HepG2 (cell line): ENCODE data around the gene CELF2. TPM values are rescaled to one million over a fixed set of nuclear protein-coding genes. Genes with fewer than 3 reads are reported as not detected.

Experiments used
- ATAC-seq: fragments of 200-7000 bp; cut with Tn5 transposase; 3 replicates; pipeline ENCODE4 v1.9.1; 2020; ENCODE audit warnings: mild to moderate bottlenecking, moderate library complexity
- BruUV-seq: library from RNA; stranded (reverse); fragments of 400-500 nt; replicated peaks from 2 replicates; lab custom pipeline; 2021; lab: Mats Ljungman, UMichigan
- CTCF ChIA-PET: fragments of 300-600 bp; formaldehyde crosslinking; extraction: SDS; loops from one replicate; lab custom pipeline; 2021; ENCODE audit warnings: low total read pairs, inconsistent platforms, low intra/inter-chr PET ratio; lab: Yijun Ruan, JAX
- POLR2A ChIA-PET: fragments of 350-600 bp; sonication (Branson Sonifier 250); formaldehyde crosslinking; loops from one replicate; lab custom pipeline; 2020; ENCODE audit warnings: antibody characterized with exemption, inconsistent platforms; lab: Yijun Ruan, JAX
- DNase-seq: peaks from one replicate; pipeline ENCODE4 v3.0.0-alpha.2; 2015; ENCODE audit warnings: low spot score
- FAIRE-seq: peaks from 3 replicates; lab custom pipeline; 2011; peaks lifted over from hg19 to GRCh38; lab: Jason Lieb, UNC
- H2AFZ ChIP-seq: one replicate; pipeline ENCODE4 v1.6.1; 2011; ENCODE audit warnings: low read length, inconsistent platforms
- H3K27ac ChIP-seq: fragments of 300-600 bp; 3 replicates; pipeline ENCODE4 v1.8.0; 2011; ENCODE audit warnings: mixed run types, mild to moderate bottlenecking, mixed read lengths, low read length, inconsistent platforms; ENCODE audit not compliant: insufficient read depth; ENCODE audit errors: extremely low read length
- H3K27me3 ChIP-seq, 2 experiments: fragments of 200-600 bp in 1 of 2; 2 replicates in 1 of 2; 3 replicates in 1 of 2; pipeline versions ENCODE4 v1.6.0 to v1.8.0; 2011; ENCODE audit warnings: low read length in 2 of 2, mild to moderate bottlenecking in 2 of 2, moderate library complexity in 2 of 2, inconsistent platforms in 1 of 2; ENCODE audit not compliant: insufficient read depth in 2 of 2, control insufficient read depth in 1 of 2
- H3K36me3 ChIP-seq, 2 experiments: fragments of 200-600 bp in 1 of 2; replicated peaks in 1 of 2; 2 replicates in 1 of 2; 3 replicates in 1 of 2; pipeline versions ENCODE4 v1.5.1 to v1.8.0; 2011; ENCODE audit warnings: low read length in 2 of 2, inconsistent platforms in 1 of 2; ENCODE audit not compliant: insufficient read depth in 2 of 2, control insufficient read depth in 1 of 2
- H3K4me1 ChIP-seq: 2 replicates; pipeline ENCODE4 v1.5.1; 2012; ENCODE audit warnings: low read length, inconsistent platforms; ENCODE audit not compliant: insufficient read depth
- H3K4me2 ChIP-seq: 2 replicates; pipeline ENCODE4 v1.6.0; 2011; ENCODE audit warnings: low read depth, low read length, inconsistent platforms
- H3K4me3 ChIP-seq, 3 experiments: fragments of 200-600 bp in 1 of 3; sonication (generic), shearing (Covaris generic) in 1 of 3; replicated peaks in 1 of 3; 2 replicates each; pipeline ENCODE4 v1.5.1; 2011 to 2016; ENCODE audit warnings: low read length in 3 of 3, inconsistent platforms in 2 of 3, low read depth in 2 of 3, mild to moderate bottlenecking in 2 of 3, control low read depth in 1 of 3, mixed read lengths in 1 of 3; ENCODE audit not compliant: insufficient read depth in 1 of 3
- H3K79me2 ChIP-seq: one replicate; pipeline ENCODE4 v1.6.1; 2011; ENCODE audit warnings: low read length, inconsistent platforms; ENCODE audit not compliant: insufficient read depth
- H3K9ac ChIP-seq: 2 replicates; pipeline ENCODE4 v1.6.0; 2011; ENCODE audit warnings: mild to moderate bottlenecking, low read depth, low read length, inconsistent platforms; ENCODE audit not compliant: insufficient read depth
- H3K9me3 ChIP-seq: 2 replicates; pipeline ENCODE4 v1.5.1; 2012; ENCODE audit warnings: mild to moderate bottlenecking, low read length
- H4K20me1 ChIP-seq: 2 replicates; pipeline ENCODE4 v1.6.0; 2011; ENCODE audit warnings: inconsistent platforms, mild to moderate bottlenecking, low read length, moderate library complexity; ENCODE audit not compliant: insufficient read depth
- ESRRA ChIP-seq: sonication (generic); formaldehyde crosslinking; IDR thresholded peaks from 2 replicates; pipeline ENCODE4 v1.5.1; 2020; ENCODE audit warnings: mild to moderate bottlenecking, low read depth, missing genetic modification reagents
- FLYWCH1 ChIP-seq: sonication (generic); formaldehyde crosslinking; IDR thresholded peaks from 2 replicates; pipeline ENCODE4 v1.8.1; 2023; ENCODE audit warnings: mild to moderate bottlenecking, missing genetic modification reagents
- HHEX ChIP-seq: IDR thresholded peaks from 2 replicates; pipeline ENCODE4 v1.6.1; 2016; ENCODE audit warnings: control low read depth
- KAT8 ChIP-seq: IDR thresholded peaks from 2 replicates; pipeline ENCODE4 v1.6.1; 2016; ENCODE audit warnings: missing genetic modification reagents, missing compliant biosample characterization
- PAX8 ChIP-seq: sonication (generic); formaldehyde crosslinking; IDR thresholded peaks from 2 replicates; pipeline ENCODE4 v1.8.0; 2022; ENCODE audit warnings: mild to moderate bottlenecking, missing genetic modification reagents, borderline replicate concordance
- POLR2G ChIP-seq: fragments of 200-400 bp; formaldehyde crosslinking; IDR thresholded peaks from 2 replicates; pipeline ENCODE4 v1.6.1; 2018; ENCODE audit warnings: mild to moderate bottlenecking, low read depth, low read length, moderate library complexity
- RELA ChIP-seq: sonication (generic); formaldehyde crosslinking; IDR thresholded peaks from 2 replicates; pipeline ENCODE4 v1.4.0; 2020; ENCODE audit warnings: missing genetic modification reagents
- RNF2 ChIP-seq: fragments of 450-650 bp; conservative IDR thresholded peaks from 2 replicates; pipeline ENCODE4 v1.6.1; 2016; ENCODE audit warnings: low read depth
- SIN3B ChIP-seq: fragments of 150-350 bp; IDR thresholded peaks from 2 replicates; pipeline ENCODE4 v1.6.1; 2014; ENCODE audit warnings: low read length
- SP1 ChIP-seq, 2 experiments: fragments of 450-650 bp in 1 of 2; sonication (generic) in 1 of 2; formaldehyde crosslinking in 1 of 2; IDR thresholded peaks; 2 replicates each; pipeline versions ENCODE4 v1.4.0 to v1.6.1; 2016 to 2020; ENCODE audit warnings: missing genetic modification reagents in 1 of 2
- ZBTB38 ChIP-seq: sonication (generic); formaldehyde crosslinking; IDR thresholded peaks from 2 replicates; pipeline ENCODE4 v1.5.1; 2020; ENCODE audit warnings: mild to moderate bottlenecking, missing genetic modification reagents
- ZFP41 ChIP-seq: sonication (generic); formaldehyde crosslinking; IDR thresholded peaks from 2 replicates; pipeline ENCODE4 v1.4.0; 2020; ENCODE audit warnings: mild to moderate bottlenecking, missing genetic modification reagents, borderline replicate concordance
- ZNF251 ChIP-seq: sonication (generic); formaldehyde crosslinking; IDR thresholded peaks from 2 replicates; pipeline ENCODE4 v1.9.0; 2021; ENCODE audit warnings: mild to moderate bottlenecking, missing genetic modification reagents
- ZNF274 ChIP-seq: sonication (generic); formaldehyde crosslinking; IDR thresholded peaks from 2 replicates; pipeline ENCODE4 v1.5.1; 2020; ENCODE audit warnings: mild to moderate bottlenecking, missing genetic modification reagents
- ZNF275 ChIP-seq: sonication (generic); formaldehyde crosslinking; IDR thresholded peaks from 2 replicates; pipeline ENCODE4 v1.8.0; 2022; ENCODE audit warnings: missing genetic modification reagents, mild to moderate bottlenecking, inconsistent platforms, borderline replicate concordance
- ZNF576 ChIP-seq: sonication (generic); formaldehyde crosslinking; IDR thresholded peaks from 2 replicates; pipeline ENCODE4 v1.4.0; 2020; ENCODE audit warnings: mild to moderate bottlenecking, missing genetic modification reagents
- ZNF607 ChIP-seq: sonication (generic); formaldehyde crosslinking; IDR thresholded peaks from 2 replicates; pipeline ENCODE4 v1.5.1; 2020; ENCODE audit warnings: missing genetic modification reagents, mild to moderate bottlenecking, borderline replicate concordance
- WGBS: methylation state at CpG from one replicate; pipeline ENCODE4 v1.1.6; 2017; ENCODE audit warnings: low lambda C conversion rate; 5-methylcytosine and 5-hydroxymethylcytosine counted together
- in situ Hi-C: cut with HindIII; loops from 2 replicates; pipeline ENCODE4 v1.10.0; 2017; ENCODE audit warnings: low pct_unique_long_range_greater_than_20kb; ENCODE audit not compliant: extremely low pct_ligation_motif_present
- intact Hi-C: fragments of 100-400 bp; cut with micrococcal nuclease; formaldehyde crosslinking; loops from one replicate; pipeline ENCODE4 v1.10.0; 2022; ENCODE audit not compliant: unreplicated experiment
- polyA plus RNA-seq, 8 experiments: library from polyadenylated mRNA; depleted of rRNA in 3 of 8; stranded (reverse) in 7 of 8; unstranded in 1 of 8; fragments of >200 nt; fragmentation: Illumina TruSeq in 4 of 8; extraction: Trizol in 4 of 8; gene quantifications; 2 replicates each; pipeline versions ENCODE4 v1.2.1 to v1.2.3, GENCODE V29; 2011 to 2016; ENCODE audit warnings: low read depth in 4 of 8, missing spikeins in 1 of 8, mixed read lengths in 1 of 8; ENCODE audit not compliant: insufficient read depth in 1 of 8
- total RNA-seq, 5 experiments: library from RNA; depleted of rRNA; stranded (reverse); fragments of >200 nt; fragmentation: Illumina TruSeq; extraction: Trizol; gene quantifications; 2 replicates each; pipeline ENCODE4 v1.2.3, GENCODE V29; 2016; ENCODE audit warnings: low read depth in 1 of 5

CELF2 gene
- total and polyA plus RNA-seq, 2 of the 13 experiments (the other 11 are each of a cell fraction or from before 2014, with no cell fraction given), result not detected

- CTCF ChIA-PET, result no interaction called here
- WGBS, result 3% methylated on average over 15 of the region's 15 CpGs
- H3K9ac ChIP-seq, result no peak overlapping the region
These were observed 5.0 kb upstream of the CELF2 start for GRCh38 chr10:11012421-11013295.

GRCh38 chr10:11013836-11014235 is 3.8 kb upstream of the CELF2 start:
- H4K20me1 ChIP-seq, result no peaks in the 10 kb centered on the region
- FAIRE-seq (no peak), ATAC-seq (no peak), DNase-seq (no peak)
- H2AFZ ChIP-seq, result no peak overlapping the region
- in situ Hi-C loops, result no loop called here
- H3K9me3 ChIP-seq, result no peaks in the 10 kb centered on the region
- no peaks in the 10 kb centered on the region for H3K4me1 ChIP-seq
- H3K27ac ChIP-seq, result no peak overlapping the region
- H3K4me2 ChIP-seq, result no peak overlapping the region
- CTCF ChIA-PET, result no interaction called here
- POLR2A ChIA-PET, result no interaction called here
- 0% methylated on average over 3 of the region's 3 CpGs for WGBS
- intact Hi-C loops, result no loop called here
- H3K27me3 ChIP-seq, result peaks cover 0 to 13% of the 10 kb centered on the region in 2 experiments; a peak in 2 of 5 replicates
- H3K36me3 ChIP-seq, result no peaks in the 10 kb centered on the region
- no peaks in the 10 kb centered on the region for H3K79me2 ChIP-seq
- no TSS peak for BruUV-seq
- no peak overlapping the region for H3K9ac ChIP-seq
- no peak overlapping the region for H3K4me3 ChIP-seq
- TF ChIP-seq ZFP41 (CRISPR knock-in tag) (no peak), ZNF275 (CRISPR knock-in tag) (no peak), ZNF251 (no peak), RNF2 (no peak), ZNF576 (no peak), PAX8 (CRISPR knock-in tag) (no peak), RELA (no peak)

More at GRCh38 chr10:11012421-11013295, 5.0 kb upstream of the CELF2 start:
- H3K4me2 ChIP-seq, result no peak overlapping the region
- H3K27ac ChIP-seq, result no peak overlapping the region
- no peak for FAIRE-seq
- no peaks in the 10 kb centered on the region for H3K9me3 ChIP-seq
- H3K79me2 ChIP-seq, result no peaks in the 10 kb centered on the region
- ATAC-seq, result no peak
- no TSS peak for BruUV-seq
- TF ChIP-seq ZBTB38 (CRISPR knock-in tag), result no peak
- no peak for TF ChIP-seq ESRRA (CRISPR knock-in tag)
- no peak for TF ChIP-seq FLYWCH1
- TF ChIP-seq ZNF274, result no peak
- TF ChIP-seq KAT8 (CRISPR knock-in tag), result no peak
- no peak for TF ChIP-seq ZNF607
- no peak for TF ChIP-seq HHEX (CRISPR knock-in tag)
- no peak for TF ChIP-seq SIN3B
- TF ChIP-seq SP1 (IDR thresholded peaks at IDR 0.05), result no peak
- TF ChIP-seq SP1 (CRISPR knock-in tag; IDR thresholded peaks at IDR 0.05), result no peak
- no peak for TF ChIP-seq POLR2G
- no peak for DNase-seq
- H4K20me1 ChIP-seq, result no peaks in the 10 kb centered on the region
- H3K36me3 ChIP-seq, result no peaks in the 10 kb centered on the region
- no peak overlapping the region for H2AFZ ChIP-seq
- intact Hi-C loops (no loop called here), in situ Hi-C loops (no loop called here)
- H3K4me3 ChIP-seq, result no peak overlapping the region
- H3K4me1 ChIP-seq, result no peaks in the 10 kb centered on the region
- H3K27me3 ChIP-seq, result peaks cover 0 to 13% of the 10 kb centered on the region in 2 experiments; a peak in 2 of 5 replicates
- POLR2A ChIA-PET, result no interaction called here
